IgD-negative memory B cell (primary cell): ENCODE data around the gene KCNAB3. TPM values are rescaled to one million over a fixed set of nuclear protein-coding genes. Genes with fewer than 3 reads are reported as not detected.
"Not testable (repeated sequence)": the region's sequence is repeated elsewhere in the genome, so short reads cannot be mapped to it uniquely, and the experiment has no call there.

ENCODE experiments used
- H3K27ac Mint-ChIP-seq, 3 donors: one replicate each; pipeline ENCODE4 v1.8.0; 2020 to 2022; ENCODE audit warnings: mild to moderate bottlenecking in 3 of 3, mixed read lengths in 3 of 3, moderate library complexity in 1 of 3
- H3K27me3 Mint-ChIP-seq: one replicate; pipeline ENCODE4 v1.8.0; 2021; ENCODE audit warnings: mixed read lengths
- H3K36me3 Mint-ChIP-seq: one replicate; pipeline ENCODE4 v1.8.0; 2020; ENCODE audit warnings: mild to moderate bottlenecking, mixed read lengths
- H3K4me1 Mint-ChIP-seq, 3 donors: one replicate each; pipeline ENCODE4 v1.8.0; 2020 to 2022; ENCODE audit warnings: mixed read lengths in 3 of 3, mild to moderate bottlenecking in 1 of 3
- H3K4me3 Mint-ChIP-seq, 4 donors: one replicate each; pipeline ENCODE4 v1.8.0; 2020 to 2022; ENCODE audit warnings: mild to moderate bottlenecking in 4 of 4, mixed read lengths in 4 of 4, moderate library complexity in 3 of 4
- H3K9me3 Mint-ChIP-seq, 3 donors: one replicate each; pipeline ENCODE4 v1.8.0; 2020 to 2021; ENCODE audit warnings: mixed read lengths in 3 of 3, mild to moderate bottlenecking in 1 of 3
- polyA plus RNA-seq: library from polyadenylated mRNA; unstranded; fragments of 300-500 nt; fragmentation: Illumina TruSeq; gene quantifications from one replicate; pipeline ENCODE4 v1.2.3, GENCODE V29; 2021

The KCNAB3 gene
- 0.51 TPM for polyA plus RNA-seq

DNA sequence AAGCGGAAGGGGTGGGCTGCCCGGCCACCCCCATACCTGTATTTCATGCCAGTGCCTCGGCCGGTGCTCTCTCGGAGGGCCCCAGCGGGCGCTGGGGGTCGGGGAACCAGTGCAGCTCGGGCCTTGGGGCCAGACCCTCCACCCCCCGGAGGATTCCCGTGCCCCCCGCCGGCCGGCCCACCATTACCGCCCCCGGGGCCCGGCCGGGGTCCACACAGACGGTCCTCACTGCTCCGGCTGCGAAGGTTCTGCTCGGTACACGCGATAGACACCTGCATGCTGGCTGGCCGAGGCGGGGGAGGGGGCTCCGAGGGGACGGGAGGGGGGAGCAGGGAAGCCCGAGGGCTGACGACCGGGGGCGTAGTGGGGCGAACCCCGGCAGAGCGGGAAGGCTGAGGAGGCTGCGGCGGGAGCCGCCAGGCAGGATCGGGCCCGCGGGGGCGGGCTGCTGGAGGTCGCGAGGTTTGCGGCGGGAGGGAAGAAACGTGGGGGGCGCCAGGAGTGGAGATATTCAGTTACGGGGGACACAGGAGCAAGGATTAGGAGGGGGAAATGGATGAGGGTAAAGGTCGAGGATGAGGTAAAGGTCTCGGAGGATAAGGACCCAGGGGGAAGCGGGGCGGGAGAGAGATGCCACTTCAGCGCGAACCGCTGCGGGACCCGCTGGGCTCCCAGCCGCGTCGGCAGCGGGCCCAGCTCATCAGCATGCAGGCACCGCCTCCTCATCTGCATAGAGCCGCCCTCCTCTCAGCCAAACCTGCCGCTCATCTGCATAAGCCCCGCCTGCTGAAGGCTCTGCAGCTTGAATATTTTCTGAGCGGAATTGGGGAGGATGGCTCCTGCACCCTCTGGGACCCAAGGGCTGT is at the start of gene KCNAB3:
Gene KCNAB3, minus strand, starts transcription at position 699 of the 866 bp plus-strand sequence. Its CDS starts 421 bp downstream, at position 278.
- Mint-ChIP-seq H3K27me3 (no peaks in the 10 kb centered on the region), H3K4me3 (peak within 1 kb of the TSS; percentile 87 to 100 (median 98)), H3K4me1 (peaks cover 27 to 35% (median 30%) of the 10 kb centered on the region in 3 donors), H3K36me3 (peaks cover 8% of the 10 kb centered on the region), H3K27ac (peak within 1 kb of the TSS; percentile 59 to 74 (median 71)), H3K9me3 (no peaks in the 10 kb centered on the region)

DNA sequence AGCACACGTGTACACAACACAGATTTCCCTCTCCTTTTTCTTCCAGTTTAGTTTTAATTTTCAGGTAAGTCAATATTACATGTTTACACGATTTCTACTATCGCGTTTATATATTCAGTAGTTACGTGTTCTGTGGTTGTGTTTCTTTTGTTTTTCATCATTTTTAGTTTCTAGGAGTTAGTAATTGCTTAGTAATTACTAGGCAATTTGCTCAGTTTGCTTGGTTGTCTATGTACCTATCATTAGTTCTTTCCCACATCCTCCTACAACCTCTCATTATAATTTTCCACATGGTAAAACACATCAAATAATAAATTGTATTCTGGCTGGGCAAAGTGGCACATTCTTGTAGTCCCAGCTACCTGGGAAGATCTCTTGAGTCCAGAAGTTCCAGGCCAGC is 48.1 kb upstream of the KCNAB3 start:
- peaks cover 0 to 2% (median 1%) of the 10 kb centered on the region in 3 donors for H3K4me1 Mint-ChIP-seq

DNA sequence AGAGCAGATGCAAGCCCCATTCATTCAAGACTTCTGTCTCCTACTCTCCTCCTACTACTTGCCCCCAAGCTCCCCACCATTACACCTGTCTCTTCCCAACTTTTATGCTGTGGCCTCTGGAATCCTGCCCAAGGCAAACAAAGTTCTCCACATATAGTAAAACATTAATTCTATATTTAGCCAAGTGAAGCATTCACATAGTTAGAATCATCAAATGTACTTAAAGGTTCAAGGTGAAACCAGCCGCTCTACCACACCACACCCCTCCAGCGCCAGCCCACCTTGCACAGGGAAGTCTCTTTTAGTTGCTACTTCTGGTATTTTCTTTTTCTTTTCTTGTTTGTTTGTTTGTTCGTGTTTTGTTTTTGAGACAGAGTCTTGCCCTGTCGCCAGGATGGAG is 47.4 kb upstream of the KCNAB3 start:
- Mint-ChIP-seq H3K9me3 (peaks cover 9 to 18% (median 15%) of the 10 kb centered on the region in 3 donors), H3K27ac (no peak overlapping the region), H3K4me1 (peaks cover 0 to 2% (median 1%) of the 10 kb centered on the region in 3 donors), H3K36me3 (peaks cover 4% of the 10 kb centered on the region), H3K4me3 (peak overlapping the region in 1 of 4 donors; percentile 39), H3K27me3 (peaks cover 10% of the 10 kb centered on the region)

More for the DNA sequence above, 48.1 kb upstream of the KCNAB3 start:
- Mint-ChIP-seq H3K36me3 (peaks cover 4% of the 10 kb centered on the region), H3K4me3 (no peak overlapping the region), H3K9me3 (peaks cover 9 to 18% (median 15%) of the 10 kb centered on the region in 3 donors), H3K27ac (no peak overlapping the region), H3K27me3 (peaks cover 12% of the 10 kb centered on the region)

DNA sequence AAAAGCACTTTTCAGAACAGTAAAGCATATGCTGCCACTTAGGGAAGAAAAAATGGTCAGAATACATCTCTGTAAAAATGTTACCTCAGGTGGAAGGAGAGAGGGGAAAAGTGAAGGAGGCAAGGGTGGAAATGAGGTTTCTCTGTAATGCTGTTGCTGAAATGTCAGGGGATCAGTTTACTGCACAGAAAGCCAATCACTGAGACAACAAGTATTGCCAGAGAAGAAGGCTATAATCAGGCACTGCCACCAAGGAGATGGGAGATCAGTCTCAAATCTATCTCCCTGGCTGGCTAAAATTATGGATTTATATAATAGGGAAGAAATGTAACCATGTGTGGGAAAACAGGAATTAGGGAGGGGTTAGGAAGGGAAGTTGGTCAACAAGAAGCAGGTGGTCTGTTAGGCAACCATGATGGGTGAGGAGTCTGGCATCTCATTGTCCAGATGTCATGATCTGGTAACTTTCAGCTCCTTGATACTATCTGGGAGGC is 45.0 kb upstream of the KCNAB3 start:
- Mint-ChIP-seq H3K36me3 (peaks cover 4% of the 10 kb centered on the region), H3K9me3 (peaks cover 9 to 18% (median 15%) of the 10 kb centered on the region in 3 donors), H3K4me3 (no peak overlapping the region), H3K27ac (no peak overlapping the region), H3K4me1 (peaks cover 0 to 2% (median 0%) of the 10 kb centered on the region in 3 donors), H3K27me3 (peaks cover 12% of the 10 kb centered on the region)

DNA sequence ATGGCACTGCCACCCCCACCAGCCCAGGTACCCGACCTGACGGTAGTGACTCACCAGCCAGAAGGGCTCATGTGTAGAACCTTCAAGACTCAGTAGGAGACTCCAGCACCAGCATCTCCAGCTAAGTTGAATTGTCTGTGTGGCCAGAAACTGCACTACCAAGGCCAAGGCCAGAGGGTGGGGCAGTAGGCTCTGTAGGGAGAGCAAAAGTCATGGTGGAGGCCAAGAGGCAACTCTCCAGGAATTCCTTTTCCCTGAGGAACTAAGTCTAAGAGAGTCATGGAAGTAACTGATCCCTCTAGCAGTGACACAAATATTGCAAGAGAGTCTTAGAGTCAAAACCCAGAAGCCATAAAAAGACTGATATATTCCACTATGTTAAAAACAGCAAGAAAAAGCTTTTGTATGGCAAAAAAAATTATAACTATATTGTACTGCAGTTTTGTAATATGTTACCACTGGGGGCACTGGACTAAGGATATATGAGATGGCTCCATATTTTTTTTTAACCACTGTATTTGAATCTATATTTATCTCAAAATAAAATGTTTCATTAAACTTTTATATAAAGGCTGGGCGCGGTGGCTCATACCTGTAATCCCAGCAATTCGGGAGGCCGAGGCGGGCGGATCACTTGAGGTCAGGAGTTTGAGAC is 42.6 kb upstream of the KCNAB3 start:
- no peaks in the 10 kb centered on the region for H3K4me1 Mint-ChIP-seq
- no peak overlapping the region for H3K4me3 Mint-ChIP-seq
- peaks cover 5% of the 10 kb centered on the region for H3K36me3 Mint-ChIP-seq

DNA sequence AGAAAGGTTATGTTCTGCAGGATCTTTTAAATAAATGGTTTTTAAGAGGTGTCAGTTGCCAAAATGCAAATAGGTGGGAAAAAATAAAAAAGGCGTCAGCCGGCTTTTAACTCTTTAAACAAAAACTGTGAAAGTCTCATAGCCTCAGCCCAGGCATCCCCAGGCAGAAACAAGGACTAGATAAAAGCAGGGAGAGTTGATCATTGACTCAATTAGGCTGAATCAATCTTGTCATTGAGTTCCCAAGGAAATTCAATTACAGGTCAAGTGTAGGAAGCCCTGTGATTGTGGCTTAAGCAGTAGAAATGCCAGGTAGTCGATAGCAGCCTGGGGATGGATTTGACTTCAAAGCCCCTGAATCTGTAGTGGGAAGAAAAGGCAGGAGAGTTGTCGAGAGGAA is 42.0 kb upstream of the KCNAB3 start:
- no peaks in the 10 kb centered on the region for H3K4me1 Mint-ChIP-seq
- no peak overlapping the region for H3K4me3 Mint-ChIP-seq
- peaks cover 7% of the 10 kb centered on the region for H3K27me3 Mint-ChIP-seq
- no peak overlapping the region for H3K27ac Mint-ChIP-seq
- peaks cover 3% of the 10 kb centered on the region for H3K36me3 Mint-ChIP-seq
- H3K9me3 Mint-ChIP-seq, result peaks cover 5 to 15% (median 10%) of the 10 kb centered on the region in 3 donors

More for the DNA sequence above, 42.6 kb upstream of the KCNAB3 start:
- Mint-ChIP-seq H3K9me3 (peaks cover 5 to 15% (median 14%) of the 10 kb centered on the region in 3 donors), H3K27ac (no peak overlapping the region), H3K27me3 (peaks cover 11% of the 10 kb centered on the region)

DNA sequence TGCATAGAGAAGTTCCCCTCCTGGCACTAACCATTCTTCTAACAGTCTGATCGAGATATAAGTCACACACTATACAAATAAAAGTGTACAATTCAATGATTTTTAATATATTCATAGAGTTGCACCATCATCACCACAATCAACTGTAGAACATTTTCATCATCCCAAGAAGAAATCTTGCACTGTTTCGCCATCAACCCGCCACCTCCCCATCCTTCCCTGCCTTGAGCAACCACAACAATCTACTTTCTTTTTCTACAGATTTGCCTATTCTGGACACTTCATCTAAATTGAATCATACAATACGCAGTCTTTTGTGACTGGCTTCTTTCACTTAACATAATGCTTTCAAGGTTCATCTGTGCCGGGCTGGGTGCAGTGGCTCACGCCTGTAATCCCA is 39.8 kb upstream of the KCNAB3 start:
- Mint-ChIP-seq H3K36me3 (peaks cover 3% of the 10 kb centered on the region), H3K4me3 (no peak overlapping the region), H3K9me3 (peaks cover under 1 to 3% (median 2%) of the 10 kb centered on the region in 3 donors), H3K27ac (no peak overlapping the region), H3K27me3 (peaks cover 3% of the 10 kb centered on the region), H3K4me1 (no peaks in the 10 kb centered on the region)

DNA sequence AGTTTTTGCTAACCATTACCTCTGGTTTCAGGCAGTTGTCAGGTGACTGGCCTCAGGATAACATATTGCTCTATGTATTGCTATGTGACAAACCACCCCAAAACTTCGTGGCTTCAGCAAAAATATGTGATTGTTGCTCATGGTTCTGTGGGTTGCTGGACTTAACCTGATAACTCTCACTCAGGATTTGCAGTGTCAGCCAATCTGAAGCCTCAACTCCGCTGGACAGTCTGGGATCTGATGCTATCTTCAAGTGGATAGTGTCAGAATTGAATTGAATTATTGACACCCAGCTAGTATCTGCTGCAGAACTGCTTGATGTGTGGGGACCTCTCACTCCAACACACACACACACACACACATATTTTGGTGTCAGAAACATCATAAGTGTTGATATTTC is 38.1 kb upstream of the KCNAB3 start:
- H3K4me1 Mint-ChIP-seq, result no peaks in the 10 kb centered on the region
- no peaks in the 10 kb centered on the region for H3K9me3 Mint-ChIP-seq
- H3K27me3 Mint-ChIP-seq, result peaks cover 2% of the 10 kb centered on the region
- H3K4me3 Mint-ChIP-seq, result no peak overlapping the region
- H3K27ac Mint-ChIP-seq, result no peak overlapping the region
- peaks cover 3% of the 10 kb centered on the region for H3K36me3 Mint-ChIP-seq

DNA sequence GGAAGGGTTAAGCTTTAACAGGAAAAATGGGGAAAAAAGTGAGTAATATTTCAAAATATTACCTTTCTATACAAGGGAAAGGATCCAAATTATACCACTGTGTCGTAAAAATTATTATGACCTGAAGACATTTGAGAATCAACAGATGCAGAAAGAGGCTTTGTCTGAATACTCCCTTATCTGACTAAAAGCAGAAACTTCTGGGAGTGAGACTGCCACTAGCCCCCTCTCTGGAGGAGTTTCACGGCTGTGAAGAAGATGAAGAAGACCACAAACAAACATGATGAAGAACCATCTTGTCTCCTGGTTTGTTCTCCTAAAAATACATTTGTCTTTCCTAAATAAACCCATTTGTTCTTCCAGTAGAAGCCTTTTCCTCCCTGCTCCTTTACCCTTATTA is 31.8 kb upstream of the KCNAB3 start:
- no peak overlapping the region for H3K27ac Mint-ChIP-seq
- no peak overlapping the region for H3K4me3 Mint-ChIP-seq
- H3K9me3 Mint-ChIP-seq, result no peaks in the 10 kb centered on the region
- H3K27me3 Mint-ChIP-seq, result peaks cover 9% of the 10 kb centered on the region
- no peaks in the 10 kb centered on the region for H3K4me1 Mint-ChIP-seq
- no peaks in the 10 kb centered on the region for H3K36me3 Mint-ChIP-seq

DNA sequence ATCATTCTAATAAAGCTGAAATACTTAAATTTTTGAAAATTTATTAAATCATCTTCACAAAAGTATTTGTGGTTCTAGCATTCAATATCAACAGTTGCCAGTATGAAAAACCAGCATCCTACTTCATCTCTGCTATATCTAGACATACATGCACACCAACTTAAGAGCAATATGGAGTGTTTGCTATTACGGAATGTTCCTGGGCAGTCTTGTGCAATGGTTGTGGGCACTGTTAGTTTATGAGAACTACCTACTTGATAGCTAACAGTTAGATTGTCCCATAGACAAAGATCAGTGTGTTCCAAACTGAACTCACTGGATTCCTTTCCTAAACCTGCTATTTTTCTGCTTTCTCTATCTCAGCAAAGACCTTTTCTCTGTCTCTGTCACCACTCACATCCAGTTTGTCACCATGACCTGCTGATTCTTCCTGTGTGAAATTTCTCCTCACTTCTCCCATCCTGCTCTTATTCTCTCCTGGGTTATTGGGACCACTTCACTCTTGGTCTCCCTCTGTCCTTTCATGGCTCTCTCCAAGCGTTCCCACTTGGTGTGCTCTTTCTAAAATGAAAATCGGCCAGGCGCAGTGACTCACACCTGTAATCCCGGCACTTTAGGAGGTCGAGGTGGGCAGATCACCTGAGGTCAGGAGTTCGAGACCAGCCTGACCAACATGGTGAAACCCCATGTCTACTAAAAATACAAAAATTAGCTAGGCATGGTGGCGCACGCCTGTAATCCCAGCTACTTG is 30.0 kb upstream of the KCNAB3 start:
- Mint-ChIP-seq H3K36me3 (no peaks in the 10 kb centered on the region), H3K4me1 (no peaks in the 10 kb centered on the region), H3K9me3 (no peaks in the 10 kb centered on the region), H3K4me3 (no peak overlapping the region), H3K27ac (no peak overlapping the region), H3K27me3 (peaks cover 9% of the 10 kb centered on the region)

DNA sequence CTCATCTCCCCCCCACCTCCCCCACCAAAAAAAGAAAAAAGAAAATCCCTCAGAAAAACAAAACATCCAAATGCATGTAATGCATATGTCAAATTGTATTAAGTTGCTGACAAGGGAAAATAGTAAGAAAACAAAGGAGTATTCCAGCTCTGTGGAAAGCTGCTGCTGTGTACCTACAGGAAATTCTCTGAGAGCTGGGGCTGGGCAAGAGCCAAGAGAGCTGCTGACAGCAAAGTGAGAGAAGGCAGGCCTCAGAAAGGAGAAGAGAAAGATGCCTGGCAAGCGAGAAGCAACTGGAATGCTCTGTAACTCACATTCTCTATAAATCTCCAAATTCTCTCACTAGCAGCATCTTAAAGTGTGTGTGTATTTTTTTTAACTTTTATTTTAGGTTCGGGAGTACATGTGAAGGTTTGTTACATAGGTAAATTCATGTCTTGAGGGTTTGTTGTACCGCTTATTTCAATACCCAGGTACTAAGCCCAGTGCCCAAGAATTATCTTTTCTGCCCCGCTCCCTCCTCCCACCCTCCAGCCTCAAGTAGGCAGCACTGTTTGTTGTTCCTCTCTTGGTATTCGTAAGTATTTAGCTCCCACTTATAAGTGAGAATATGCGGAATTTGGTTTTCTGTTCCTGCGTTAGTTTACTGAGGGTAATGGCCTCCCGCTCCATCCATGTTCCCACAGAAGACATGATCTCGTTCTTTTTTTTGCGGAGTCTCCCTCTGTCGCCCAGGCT is 26.7 kb upstream of the KCNAB3 start:
- no peaks in the 10 kb centered on the region for H3K9me3 Mint-ChIP-seq
- H3K4me1 Mint-ChIP-seq, result peaks cover 2 to 4% (median 3%) of the 10 kb centered on the region in 3 donors
- no peak overlapping the region for H3K27ac Mint-ChIP-seq
- peaks cover 2% of the 10 kb centered on the region for H3K27me3 Mint-ChIP-seq
- no peak overlapping the region for H3K4me3 Mint-ChIP-seq
- no peaks in the 10 kb centered on the region for H3K36me3 Mint-ChIP-seq

DNA sequence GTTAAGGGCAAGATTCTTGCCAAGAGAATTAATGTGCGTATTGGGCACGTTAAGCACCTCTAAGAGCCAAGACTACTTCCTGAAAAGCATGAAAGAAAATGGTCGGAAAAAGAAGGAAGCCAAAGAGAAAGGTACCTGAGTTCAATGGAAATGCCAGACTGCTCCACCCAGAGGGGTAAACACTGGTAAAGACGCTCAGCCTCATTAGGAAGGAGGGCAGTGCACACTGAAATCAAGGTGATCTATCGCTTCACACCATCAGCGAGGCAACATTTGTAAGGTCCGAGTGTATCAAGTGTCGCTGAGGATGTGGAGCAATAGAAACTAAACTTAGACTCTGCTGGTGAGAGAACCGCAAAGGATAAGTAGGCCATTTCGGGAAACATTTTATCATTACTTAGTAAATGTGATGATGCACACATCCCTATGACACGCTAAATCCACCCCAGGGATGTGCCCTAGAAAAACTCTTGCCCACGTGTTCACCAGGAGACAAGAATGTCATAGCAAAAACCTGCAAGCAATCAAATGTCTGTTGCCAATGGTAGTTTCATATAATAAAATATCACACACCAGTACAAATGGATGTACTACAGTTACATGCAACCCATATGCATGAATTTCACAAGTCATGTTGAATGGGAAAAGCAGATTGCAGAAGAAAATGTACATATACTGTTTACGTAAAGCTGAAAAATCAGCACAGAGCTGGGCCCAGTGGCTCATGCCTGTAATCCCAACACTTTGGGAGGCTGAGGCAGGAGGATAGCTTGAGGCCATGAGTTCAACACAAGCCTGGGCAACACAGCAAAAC is 26.0 kb upstream of the KCNAB3 start:
- no peaks in the 10 kb centered on the region for H3K36me3 Mint-ChIP-seq
- H3K4me1 Mint-ChIP-seq, result peaks cover 6 to 7% (median 6%) of the 10 kb centered on the region in 3 donors
- no peak overlapping the region for H3K27ac Mint-ChIP-seq
- no peak overlapping the region for H3K4me3 Mint-ChIP-seq
- H3K27me3 Mint-ChIP-seq, result no peaks in the 10 kb centered on the region
- H3K9me3 Mint-ChIP-seq, result no peaks in the 10 kb centered on the region

DNA sequence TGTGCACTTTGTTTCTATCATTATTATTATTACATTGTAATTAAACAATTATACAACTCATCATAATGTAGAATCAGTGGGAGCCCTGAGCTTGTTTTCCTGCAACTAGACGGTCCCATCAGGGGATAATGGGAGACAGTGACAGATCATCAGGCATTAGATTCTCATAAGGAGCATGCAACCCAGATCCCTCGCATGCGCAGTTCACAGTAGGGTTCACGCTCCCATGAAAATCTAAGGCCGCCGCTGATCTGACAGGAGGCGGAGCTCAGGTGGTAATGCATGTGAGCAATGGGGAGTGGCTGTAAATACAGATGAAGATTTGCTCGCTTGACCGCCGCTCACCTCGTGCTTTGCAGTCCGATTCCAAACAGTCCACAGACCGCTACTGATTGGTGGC is 23.6 kb upstream of the KCNAB3 start:
- not testable (repeated sequence) for H3K27me3 Mint-ChIP-seq
- H3K4me1 Mint-ChIP-seq, result peaks cover 6 to 11% (median 6%) of the 10 kb centered on the region in 3 donors

More for the DNA sequence above, 23.6 kb upstream of the KCNAB3 start:
- not testable (repeated sequence) for H3K4me3 Mint-ChIP-seq, H3K27ac Mint-ChIP-seq, H3K36me3 Mint-ChIP-seq, H3K9me3 Mint-ChIP-seq
